HepG2 (cell line): ENCODE results near the gene TENT5A. TPM values are rescaled to one million over a fixed set of nuclear protein-coding genes. Genes with fewer than 3 reads are reported as not detected.

Source experiments
- CBX5 ChIP-seq: sonication (generic); formaldehyde crosslinking; IDR thresholded peaks from 2 replicates; pipeline ENCODE4 v1.4.0; 2020; ENCODE audit warnings: missing genetic modification reagents, borderline replicate concordance
- EZH2 ChIP-seq: conservative IDR thresholded peaks from 2 replicates; pipeline ENCODE4 v1.6.1; 2012; ENCODE audit warnings: mild to moderate bottlenecking, low read depth, low read length, moderate library complexity
- FOXO4 ChIP-seq: sonication (generic); formaldehyde crosslinking; conservative IDR thresholded peaks from 2 replicates; pipeline ENCODE4 v1.8.1; 2023; ENCODE audit warnings: missing genetic modification reagents
- GLI4 ChIP-seq: sonication (generic); formaldehyde crosslinking; IDR thresholded peaks from 2 replicates; pipeline ENCODE4 v1.5.1; 2020; ENCODE audit warnings: missing genetic modification reagents, mild to moderate bottlenecking, moderate library complexity, borderline replicate concordance
- KLF11 ChIP-seq: IDR thresholded peaks from 2 replicates; pipeline ENCODE4 v1.6.1; 2016; ENCODE audit warnings: missing compliant biosample characterization
- KLF15 ChIP-seq: sonication (generic); formaldehyde crosslinking; IDR thresholded peaks from 2 replicates; pipeline ENCODE4 v1.8.1; 2023; ENCODE audit warnings: borderline replicate concordance, mild to moderate bottlenecking, inconsistent platforms, missing genetic modification reagents, mixed read lengths
- NR3C1 ChIP-seq: sonication (generic); formaldehyde crosslinking; IDR thresholded peaks from 2 replicates; pipeline ENCODE4 v1.4.0; 2020; ENCODE audit warnings: missing genetic modification reagents
- POLR2G ChIP-seq: fragments of 200-400 bp; formaldehyde crosslinking; IDR thresholded peaks from 2 replicates; pipeline ENCODE4 v1.6.1; 2018; ENCODE audit warnings: mild to moderate bottlenecking, low read depth, low read length, moderate library complexity
- PRDM4 ChIP-seq: sonication (generic); formaldehyde crosslinking; IDR thresholded peaks from 2 replicates; pipeline ENCODE4 v1.9.0; 2021; ENCODE audit warnings: missing genetic modification reagents, borderline replicate concordance
- RORA ChIP-seq: sonication (generic); formaldehyde crosslinking; IDR thresholded peaks from 2 replicates; pipeline ENCODE4 v1.5.0; 2020; ENCODE audit warnings: mild to moderate bottlenecking, missing genetic modification reagents, moderate library complexity
- ZFP36L1 ChIP-seq: sonication (generic); formaldehyde crosslinking; IDR thresholded peaks from 2 replicates; pipeline ENCODE4 v1.8.0; 2022; ENCODE audit warnings: mild to moderate bottlenecking, missing genetic modification reagents, moderate library complexity
- ZNF232 ChIP-seq: sonication (generic); formaldehyde crosslinking; IDR thresholded peaks from 2 replicates; pipeline ENCODE4 v1.4.0; 2020; ENCODE audit warnings: missing genetic modification reagents, borderline replicate concordance
- ZNF234 ChIP-seq: sonication (generic); formaldehyde crosslinking; conservative IDR thresholded peaks from 2 replicates; pipeline ENCODE4 v1.5.1; 2020; ENCODE audit warnings: mild to moderate bottlenecking, missing genetic modification reagents
- ZNF430 ChIP-seq: sonication (generic); formaldehyde crosslinking; IDR thresholded peaks from 2 replicates; pipeline ENCODE4 v1.9.0; 2021; ENCODE audit warnings: mild to moderate bottlenecking, missing genetic modification reagents
- ZNF550 ChIP-seq: sonication (generic); formaldehyde crosslinking; IDR thresholded peaks from 2 replicates; pipeline ENCODE4 v1.4.0; 2020; ENCODE audit warnings: mild to moderate bottlenecking, missing genetic modification reagents, borderline replicate concordance
- ZNF609 ChIP-seq: sonication (generic); formaldehyde crosslinking; IDR thresholded peaks from 2 replicates; pipeline ENCODE4 v1.4.0; 2020; ENCODE audit warnings: mild to moderate bottlenecking, missing genetic modification reagents, borderline replicate concordance
- ZNF670 ChIP-seq: sonication (generic); formaldehyde crosslinking; IDR thresholded peaks from 2 replicates; pipeline ENCODE4 v1.8.0; 2022; ENCODE audit warnings: mild to moderate bottlenecking, missing genetic modification reagents, borderline replicate concordance
- ZNF878 ChIP-seq: sonication (generic); formaldehyde crosslinking; IDR thresholded peaks from 2 replicates; pipeline ENCODE4 v1.8.1; 2023; ENCODE audit warnings: mild to moderate bottlenecking, missing genetic modification reagents, moderate library complexity
- ZSCAN21 ChIP-seq: sonication (generic); formaldehyde crosslinking; IDR thresholded peaks from 2 replicates; pipeline ENCODE4 v1.8.0; 2022; ENCODE audit warnings: mild to moderate bottlenecking, missing genetic modification reagents, moderate library complexity, borderline replicate concordance
- polyA plus RNA-seq, 8 experiments: library from polyadenylated mRNA; depleted of rRNA in 3 of 8; stranded (reverse) in 7 of 8; unstranded in 1 of 8; fragments of >200 nt; fragmentation: Illumina TruSeq in 4 of 8; extraction: Trizol in 4 of 8; gene quantifications; 2 replicates each; pipeline versions ENCODE4 v1.2.1 to v1.2.3, GENCODE V29; 2011 to 2016; ENCODE audit warnings: low read depth in 4 of 8, missing spikeins in 1 of 8, mixed read lengths in 1 of 8; ENCODE audit not compliant: insufficient read depth in 1 of 8
- total RNA-seq, 5 experiments: library from RNA; depleted of rRNA; stranded (reverse); fragments of >200 nt; fragmentation: Illumina TruSeq; extraction: Trizol; gene quantifications; 2 replicates each; pipeline ENCODE4 v1.2.3, GENCODE V29; 2016; ENCODE audit warnings: low read depth in 1 of 5

TENT5A gene
- total and polyA plus RNA-seq, 2 of the 13 experiments (the other 11 are each of a cell fraction or from before 2014, with no cell fraction given): 8.0 to 13.8 TPM

- TF ChIP-seq ZNF232 (CRISPR knock-in tag) (no peak; the same call in 1 of the 2 replicates), ZNF550 (CRISPR knock-in tag) (no peak), KLF15 (no peak), GLI4 (no peak), FOXO4 (CRISPR knock-in tag) (no peak), ZSCAN21 (peak; percentile 86), ZNF878 (CRISPR knock-in tag) (no peak), KLF11 (CRISPR knock-in tag) (0 out of 2 replicates have a peak, but pooled peaks have one; percentile 23), ZNF670 (CRISPR knock-in tag) (no peak; the same call in 1 of the 2 replicates), ZNF430 (0 out of 2 replicates have a peak, but pooled peaks have one; percentile 40), EZH2 (no peak), NR3C1 (no peak), ZFP36L1 (CRISPR knock-in tag) (peak; percentile 57; the same call in 1 of the 2 replicates), CBX5 (CRISPR knock-in tag) (no peak), RORA (no peak), ZNF609 (CRISPR knock-in tag) (no peak), POLR2G (no peak), PRDM4 (CRISPR knock-in tag) (no peak), ZNF234 (CRISPR knock-in tag) (no peak)
Observed at GRCh38 chr6:81751388-81752083, 945 bp downstream of the TENT5A start (continued).
